IPS-15b (cell line): ENCODE results near the gene LRRC8A.

Experiments
- H3K27me3 ChIP-seq: one replicate; pipeline ENCODE4 v1.6.1; 2013; ENCODE audit warnings: low read length; ENCODE audit not compliant: control insufficient read depth, insufficient read depth
- H3K36me3 ChIP-seq: one replicate; pipeline ENCODE4 v1.6.1; 2013; ENCODE audit warnings: low read length; ENCODE audit not compliant: control insufficient read depth, insufficient read depth
- H3K4me1 ChIP-seq: one replicate; pipeline ENCODE4 v1.6.1; 2013; ENCODE audit warnings: mild to moderate bottlenecking, low read length; ENCODE audit not compliant: control insufficient read depth, insufficient read depth
- H3K4me3 ChIP-seq: one replicate; pipeline ENCODE4 v1.5.1; 2013; ENCODE audit warnings: low read depth, low read length
- H3K9ac ChIP-seq: one replicate; pipeline ENCODE4 v1.6.1; 2013; ENCODE audit warnings: low read depth, mild to moderate bottlenecking, low read length
- H3K9me3 ChIP-seq: one replicate; pipeline ENCODE4 v1.6.1; 2013; ENCODE audit warnings: mild to moderate bottlenecking, low read length; ENCODE audit not compliant: control insufficient read depth, insufficient read depth

LRRC8A gene

DNA sequence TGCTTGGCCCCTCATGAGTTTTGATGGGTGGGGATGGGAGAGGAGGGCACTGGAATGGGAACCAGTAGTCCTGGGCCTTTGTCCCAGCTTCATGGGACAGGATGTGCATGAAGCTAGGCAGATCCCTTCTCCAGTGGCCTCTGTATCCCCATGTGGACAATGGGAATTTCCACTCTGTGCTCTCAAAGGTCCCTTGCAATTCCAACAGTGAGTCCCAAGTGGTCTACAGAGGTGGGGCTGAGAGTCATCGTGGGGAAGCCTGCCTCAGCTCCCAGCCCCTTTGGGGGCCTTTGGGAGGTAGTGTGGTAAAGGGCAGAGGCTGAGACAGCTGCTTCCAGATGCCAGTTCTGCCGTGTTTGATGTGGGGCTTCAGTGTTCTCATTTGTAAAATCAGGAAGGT is 37.0 kb downstream of the LRRC8A start:
- Histone ChIP-seq H3K36me3 (peaks cover 27% of the 10 kb centered on the region), H3K9ac (no peak overlapping the region), H3K4me3 (no peak overlapping the region), H3K9me3 (no peaks in the 10 kb centered on the region), H3K27me3 (no peaks in the 10 kb centered on the region), H3K4me1 (peaks cover 5% of the 10 kb centered on the region)

DNA sequence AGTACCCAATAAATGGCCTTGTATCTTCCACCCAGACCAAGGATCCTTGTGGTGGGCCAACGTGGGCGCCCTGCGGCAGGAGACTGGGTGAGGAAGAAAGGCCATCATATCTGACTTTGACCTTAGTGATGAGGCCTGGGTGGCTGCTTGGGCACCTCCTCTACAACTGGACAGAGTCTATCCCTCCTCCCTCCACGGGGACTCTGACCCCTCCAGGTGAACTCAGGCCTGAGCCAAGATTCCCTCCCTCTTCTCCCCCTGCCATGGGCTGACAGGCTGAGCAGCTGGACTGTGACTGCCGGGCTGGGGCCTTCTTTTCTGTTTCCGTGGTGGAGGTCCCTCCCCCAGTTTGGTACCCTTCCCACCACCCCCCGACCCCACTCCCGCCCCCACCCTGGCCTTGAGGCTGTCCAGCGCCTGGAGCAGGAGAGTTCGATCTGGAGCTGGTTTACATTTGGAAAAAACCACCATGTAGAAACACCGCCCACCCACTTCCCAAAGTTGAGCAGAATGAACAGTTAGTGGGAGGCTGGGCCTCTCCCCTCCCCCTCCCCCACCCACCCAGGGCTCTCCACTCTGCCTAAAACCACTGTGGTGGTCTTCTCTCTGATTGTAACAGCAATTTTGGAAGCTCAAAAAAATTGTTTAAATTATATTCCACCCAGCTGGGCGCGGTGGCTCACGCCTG is 37.6 kb downstream of the LRRC8A start:
- no peak overlapping the region for H3K4me3 ChIP-seq
- no peak overlapping the region for H3K9ac ChIP-seq

DNA sequence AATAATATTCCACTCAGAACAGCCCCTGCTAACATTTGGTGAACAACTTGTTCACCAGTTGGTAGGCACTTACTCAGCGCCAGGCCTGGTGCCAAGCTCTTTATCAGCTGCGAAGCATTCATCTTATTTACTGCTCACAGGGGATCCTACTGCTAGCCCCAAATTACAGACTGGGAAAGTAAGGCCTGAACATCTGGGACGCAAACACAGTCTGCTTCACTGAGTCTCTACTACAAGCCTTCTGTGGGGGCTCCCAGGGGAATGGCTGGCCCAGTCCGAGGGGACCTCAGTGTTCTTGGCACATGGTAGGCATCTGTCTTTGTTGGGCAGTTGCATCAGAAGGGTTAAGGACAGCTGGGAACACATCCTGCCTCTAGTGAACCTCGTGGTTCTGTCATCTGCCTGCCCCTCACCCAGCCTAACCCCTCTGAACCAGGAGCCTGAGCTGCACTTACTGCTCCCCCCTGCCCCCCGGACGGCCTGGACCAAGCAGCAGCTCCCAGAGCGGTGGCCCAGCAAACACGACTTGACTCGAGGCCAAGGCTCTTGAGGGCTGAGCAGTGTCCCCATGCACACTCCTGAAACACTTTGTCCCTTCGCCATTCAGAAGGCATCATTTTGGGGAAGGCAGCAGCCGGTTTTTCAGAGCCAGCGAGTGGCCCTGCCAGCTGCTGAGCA is 38.6 kb downstream of the LRRC8A start, which contains the start of gene PHYHD1:
PHYHD1 (plus strand) TSS at position 602 of the 678 bp plus-strand sequence. CDS start 1,342 bp downstream, outside the sequence.
- Histone ChIP-seq H3K36me3 (peaks cover 24% of the 10 kb centered on the region), H3K9me3 (no peaks in the 10 kb centered on the region), H3K4me3 (peak within 1 kb of the TSS; percentile 73), H3K9ac (peak within 1 kb of the TSS; percentile 85), H3K27me3 (no peaks in the 10 kb centered on the region), H3K4me1 (peaks cover 5% of the 10 kb centered on the region)

More for the DNA sequence above, 37.6 kb downstream of the LRRC8A start:
- H3K4me1 ChIP-seq = peaks cover 5% of the 10 kb centered on the region
- no peaks in the 10 kb centered on the region for H3K27me3 ChIP-seq
- H3K36me3 ChIP-seq = peaks cover 24% of the 10 kb centered on the region
- no peaks in the 10 kb centered on the region for H3K9me3 ChIP-seq

DNA sequence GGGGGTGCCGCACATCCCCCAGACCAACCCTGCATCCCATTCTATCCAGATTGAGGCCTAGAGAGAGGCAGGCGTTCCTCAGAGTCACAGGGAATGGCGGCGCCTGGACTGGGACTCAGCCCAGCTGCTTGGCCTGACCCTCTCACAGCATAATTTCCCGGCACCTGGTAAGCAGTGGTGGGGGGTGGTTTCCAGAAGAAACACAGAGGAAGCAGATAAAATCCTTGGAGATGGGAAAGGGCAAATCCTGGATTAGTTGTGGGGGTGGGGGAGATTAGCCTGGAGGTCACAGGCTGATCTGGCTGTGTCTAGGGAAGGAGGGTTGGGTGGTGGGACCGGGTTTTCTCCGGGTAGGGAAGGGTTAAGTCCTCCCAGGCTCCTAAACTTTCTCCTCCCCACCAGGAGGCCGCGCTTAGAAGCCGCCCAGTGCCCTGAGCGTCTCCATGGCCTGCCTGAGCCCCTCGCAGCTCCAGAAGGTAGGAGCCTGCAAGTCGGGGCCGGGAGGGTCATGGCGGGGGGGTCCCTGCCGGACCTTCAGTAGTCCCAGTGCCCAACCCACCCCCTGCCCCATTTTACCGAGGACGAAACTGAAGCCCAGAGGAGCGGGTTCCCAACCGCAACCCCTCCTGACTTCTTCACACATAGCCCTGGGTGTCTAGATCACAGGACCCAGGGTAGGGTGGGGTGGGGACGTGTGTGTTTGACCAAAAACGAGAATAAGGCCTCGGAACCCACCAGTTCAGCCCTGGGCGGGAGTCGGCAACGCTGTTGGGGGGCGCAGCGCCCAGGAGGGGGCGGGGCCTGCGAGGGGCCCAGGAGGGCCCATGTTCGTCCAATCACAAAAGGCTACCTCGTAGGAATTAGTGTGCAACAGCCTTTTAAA is 40.2 kb downstream of the LRRC8A start:
- peaks cover 5% of the 10 kb centered on the region for H3K4me1 ChIP-seq
- no peaks in the 10 kb centered on the region for H3K27me3 ChIP-seq
- peak overlapping the region; percentile 73 for H3K4me3 ChIP-seq
- H3K36me3 ChIP-seq = peaks cover 13% of the 10 kb centered on the region
- H3K9ac ChIP-seq = peak overlapping the region; percentile 85
- H3K9me3 ChIP-seq = no peaks in the 10 kb centered on the region

DNA sequence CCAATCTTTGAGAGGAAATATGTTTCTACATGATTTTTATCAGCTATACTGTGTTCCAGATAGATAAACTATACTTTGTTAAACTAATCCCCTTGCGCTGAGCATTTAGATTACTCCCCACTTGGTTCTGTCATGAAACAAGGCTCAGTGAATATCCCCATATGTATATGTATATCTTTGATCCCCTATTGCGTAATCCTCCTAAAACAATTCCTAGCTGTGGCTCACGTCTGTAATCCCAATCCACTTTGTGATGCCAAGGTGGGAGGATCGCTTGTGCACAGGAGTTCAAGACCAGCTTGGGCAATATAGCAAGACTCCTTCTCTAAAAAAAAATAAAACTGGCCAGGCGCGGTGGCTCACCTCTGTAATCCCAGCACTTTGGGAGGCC is 41.6 kb downstream of the LRRC8A start:
- Histone ChIP-seq H3K9ac (no peak overlapping the region), H3K9me3 (no peaks in the 10 kb centered on the region), H3K4me1 (peaks cover 5% of the 10 kb centered on the region), H3K4me3 (no peak overlapping the region), H3K27me3 (no peaks in the 10 kb centered on the region), H3K36me3 (peaks cover 4% of the 10 kb centered on the region)

DNA sequence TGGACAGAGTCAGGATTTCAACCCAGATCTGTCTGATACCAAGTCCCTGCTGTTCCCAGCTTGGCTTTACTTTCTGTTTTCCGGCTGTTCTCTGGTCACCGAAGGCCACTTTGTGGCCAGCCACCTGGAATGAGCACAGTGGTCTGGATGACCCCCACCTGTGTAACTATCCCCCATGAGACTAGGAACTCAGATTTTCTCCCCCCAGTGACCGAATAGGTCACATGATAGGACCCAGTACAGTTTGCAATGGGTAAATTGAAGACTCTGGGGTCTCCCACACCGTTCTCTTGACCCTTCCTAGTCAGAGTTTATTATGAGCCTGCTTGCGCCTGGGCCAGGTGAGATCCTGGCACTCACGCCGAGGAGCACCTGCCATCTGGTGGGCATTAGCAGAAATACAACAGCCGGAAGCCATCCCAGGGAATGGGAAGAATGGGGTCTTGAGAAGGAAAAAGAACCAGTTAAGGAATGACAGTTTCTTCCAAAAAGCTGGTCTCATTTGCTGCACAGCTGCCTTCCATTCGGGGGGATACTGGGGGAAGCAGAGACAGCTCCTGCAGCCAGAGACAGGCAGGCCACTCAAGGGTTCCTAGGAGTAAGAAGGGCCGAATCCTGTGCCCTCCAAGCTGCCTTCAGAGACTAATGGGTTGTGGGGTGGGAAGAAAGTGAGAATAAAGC is 45.9 kb downstream of the LRRC8A start:
- Histone ChIP-seq H3K4me3 (no peak overlapping the region), H3K4me1 (no peaks in the 10 kb centered on the region), H3K36me3 (no peaks in the 10 kb centered on the region), H3K9ac (no peak overlapping the region), H3K9me3 (no peaks in the 10 kb centered on the region), H3K27me3 (no peaks in the 10 kb centered on the region)

DNA sequence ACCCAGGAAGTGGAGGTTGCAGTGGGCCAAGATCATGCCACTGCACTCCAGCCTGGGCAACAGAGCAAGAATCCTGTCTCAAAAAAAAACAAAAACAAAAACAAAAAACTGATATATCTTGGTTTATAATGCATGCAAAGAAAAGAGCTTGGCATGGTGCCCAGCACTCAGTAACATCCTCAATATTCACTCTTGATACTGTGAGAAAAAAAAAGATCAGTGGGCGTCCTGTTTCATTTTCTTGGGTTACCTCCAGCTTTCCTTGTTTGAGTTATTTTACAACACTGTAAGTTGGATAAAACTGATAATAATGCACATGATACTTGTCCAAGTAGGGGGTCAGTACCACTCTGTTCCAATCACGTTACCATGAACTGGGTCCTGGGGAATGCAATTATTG is 46.7 kb downstream of the LRRC8A start:
- H3K27me3 ChIP-seq = no peaks in the 10 kb centered on the region

DNA sequence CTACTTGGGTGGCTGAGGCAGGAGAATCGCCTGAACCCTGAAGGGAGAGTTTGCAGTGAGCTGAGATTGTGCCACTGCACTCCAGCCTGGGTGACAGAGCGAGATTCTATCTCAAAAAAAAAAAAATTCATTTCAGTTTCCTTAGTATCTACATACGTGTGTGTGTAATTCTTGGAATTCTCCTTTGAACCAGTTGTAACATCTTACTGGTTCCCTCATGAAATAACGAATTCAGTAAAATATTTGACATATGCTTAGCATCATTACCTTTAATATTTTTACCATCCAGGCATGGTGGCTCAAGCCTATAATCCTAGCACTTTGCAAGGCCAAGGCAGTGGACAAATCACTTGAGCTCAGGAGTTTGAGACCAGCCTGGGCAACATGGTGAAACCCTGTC is 47.6 kb downstream of the LRRC8A start:
- H3K36me3 ChIP-seq = no peaks in the 10 kb centered on the region
- no peak overlapping the region for H3K9ac ChIP-seq
- H3K4me3 ChIP-seq = no peak overlapping the region
- H3K9me3 ChIP-seq = no peaks in the 10 kb centered on the region
- no peaks in the 10 kb centered on the region for H3K27me3 ChIP-seq
- H3K4me1 ChIP-seq = no peaks in the 10 kb centered on the region

More for the DNA sequence above, 46.7 kb downstream of the LRRC8A start:
- H3K4me3 ChIP-seq = no peak overlapping the region
- no peak overlapping the region for H3K9ac ChIP-seq
- no peaks in the 10 kb centered on the region for H3K4me1 ChIP-seq
- no peaks in the 10 kb centered on the region for H3K9me3 ChIP-seq
- H3K36me3 ChIP-seq = no peaks in the 10 kb centered on the region

DNA sequence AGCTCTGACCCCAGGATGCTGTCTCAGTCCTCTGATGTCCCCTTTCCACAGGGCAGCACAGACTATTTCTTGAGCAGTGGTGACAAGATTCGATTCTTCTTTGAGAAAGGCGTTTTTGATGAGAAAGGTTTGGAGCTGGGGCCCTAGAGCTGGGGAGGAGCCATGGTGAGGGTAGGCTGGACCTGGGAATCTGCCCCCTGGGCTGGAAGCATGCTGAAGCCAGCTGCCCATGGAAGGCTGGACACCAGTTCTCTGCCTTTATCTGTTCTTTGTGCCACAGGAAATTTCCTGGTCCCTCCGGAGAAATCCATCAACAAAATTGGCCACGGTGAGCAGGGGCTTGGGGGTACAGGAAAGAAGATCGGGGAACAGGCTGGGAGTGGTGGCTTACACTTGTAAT is 51.8 kb downstream of the LRRC8A start:
- Histone ChIP-seq H3K4me1 (no peaks in the 10 kb centered on the region), H3K27me3 (no peaks in the 10 kb centered on the region), H3K9me3 (no peaks in the 10 kb centered on the region), H3K9ac (no peak overlapping the region), H3K36me3 (no peaks in the 10 kb centered on the region), H3K4me3 (no peak overlapping the region)

DNA sequence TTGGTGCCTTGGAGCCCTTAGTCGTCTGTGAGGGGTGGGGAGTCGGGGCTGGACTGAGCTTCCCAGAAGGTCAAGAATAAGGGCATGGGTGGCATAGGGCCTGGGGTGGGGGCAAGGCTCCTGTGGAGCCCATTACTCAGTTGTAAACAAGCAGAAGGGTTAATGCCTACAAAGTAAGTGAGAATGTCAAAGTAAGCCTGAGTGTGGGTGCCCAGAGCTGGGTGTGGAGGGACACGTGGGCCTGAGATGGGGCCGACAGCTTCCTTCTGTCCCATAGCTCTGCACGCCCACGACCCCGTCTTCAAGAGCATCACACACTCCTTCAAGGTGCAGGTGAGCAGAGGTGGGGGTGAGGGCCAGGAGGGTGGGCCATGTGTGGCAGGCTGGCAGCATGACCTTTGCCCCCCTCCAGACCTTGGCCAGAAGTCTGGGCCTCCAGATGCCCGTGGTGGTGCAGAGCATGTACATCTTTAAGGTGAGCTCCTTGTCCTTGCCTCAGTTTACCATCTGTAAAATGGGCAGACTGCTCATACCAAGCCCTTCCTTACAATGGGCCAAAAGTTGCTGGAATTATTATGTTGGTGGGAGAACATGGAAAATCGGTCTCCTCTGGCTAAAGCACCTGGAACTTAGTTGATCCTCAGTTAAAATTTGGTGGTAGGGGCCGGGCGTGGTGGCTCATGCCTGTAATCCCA is 54.4 kb downstream of the LRRC8A start:
- H3K27me3 ChIP-seq = no peaks in the 10 kb centered on the region
- H3K9ac ChIP-seq = no peak overlapping the region
- no peaks in the 10 kb centered on the region for H3K9me3 ChIP-seq
- H3K4me1 ChIP-seq = no peaks in the 10 kb centered on the region
- H3K36me3 ChIP-seq = no peaks in the 10 kb centered on the region
- H3K4me3 ChIP-seq = no peak overlapping the region
